GM21390 (cell line): Measurements from ENCODE around the gene MYMX.

ENCODE experiments used
- ATAC-seq: cut with Tn5 transposase; IDR thresholded peaks from one replicate; pipeline ENCODE4 v1.9.1; 2021; ENCODE audit not compliant: unreplicated experiment

Gene MYMX

DNA sequence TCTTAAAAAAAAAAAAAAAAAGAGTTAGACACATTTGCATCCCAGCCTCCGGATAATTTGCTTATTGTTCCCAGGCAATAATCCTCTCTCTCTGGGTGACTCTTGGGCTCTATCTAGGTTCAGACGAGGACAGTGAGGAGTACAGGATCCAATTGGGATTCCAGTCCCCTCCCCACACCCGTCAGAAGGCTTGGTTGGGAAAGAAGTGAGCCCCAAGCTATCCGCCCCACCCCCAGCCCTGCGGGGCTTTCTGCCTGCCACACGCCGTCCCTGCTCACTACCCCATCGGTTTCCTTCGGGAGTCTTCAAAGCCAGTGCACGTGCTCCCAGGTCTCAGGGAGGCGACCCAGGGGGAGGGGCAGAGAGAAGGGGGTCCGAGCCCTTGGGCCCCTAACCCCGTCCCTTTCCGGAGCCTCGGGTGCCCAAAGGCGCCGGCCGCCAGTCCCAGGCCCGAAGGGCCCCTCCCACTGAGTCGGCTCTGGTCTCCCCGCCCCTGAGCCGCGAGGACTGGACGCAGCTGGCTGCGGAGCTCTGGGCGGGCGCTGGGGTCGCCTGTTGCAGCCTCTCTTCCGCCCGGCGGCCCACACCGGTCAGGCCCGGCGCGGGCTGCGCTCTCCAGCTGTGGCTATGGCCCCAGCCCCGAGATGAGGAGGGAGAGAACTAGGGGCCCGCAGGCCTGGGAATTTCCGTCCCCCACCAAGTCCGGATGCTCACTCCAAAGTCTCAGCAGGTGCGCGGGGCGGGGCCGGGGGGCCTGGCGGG, 2.5 kb downstream of the MYMX start:
- ATAC-seq, result peak; percentile 49

DNA sequence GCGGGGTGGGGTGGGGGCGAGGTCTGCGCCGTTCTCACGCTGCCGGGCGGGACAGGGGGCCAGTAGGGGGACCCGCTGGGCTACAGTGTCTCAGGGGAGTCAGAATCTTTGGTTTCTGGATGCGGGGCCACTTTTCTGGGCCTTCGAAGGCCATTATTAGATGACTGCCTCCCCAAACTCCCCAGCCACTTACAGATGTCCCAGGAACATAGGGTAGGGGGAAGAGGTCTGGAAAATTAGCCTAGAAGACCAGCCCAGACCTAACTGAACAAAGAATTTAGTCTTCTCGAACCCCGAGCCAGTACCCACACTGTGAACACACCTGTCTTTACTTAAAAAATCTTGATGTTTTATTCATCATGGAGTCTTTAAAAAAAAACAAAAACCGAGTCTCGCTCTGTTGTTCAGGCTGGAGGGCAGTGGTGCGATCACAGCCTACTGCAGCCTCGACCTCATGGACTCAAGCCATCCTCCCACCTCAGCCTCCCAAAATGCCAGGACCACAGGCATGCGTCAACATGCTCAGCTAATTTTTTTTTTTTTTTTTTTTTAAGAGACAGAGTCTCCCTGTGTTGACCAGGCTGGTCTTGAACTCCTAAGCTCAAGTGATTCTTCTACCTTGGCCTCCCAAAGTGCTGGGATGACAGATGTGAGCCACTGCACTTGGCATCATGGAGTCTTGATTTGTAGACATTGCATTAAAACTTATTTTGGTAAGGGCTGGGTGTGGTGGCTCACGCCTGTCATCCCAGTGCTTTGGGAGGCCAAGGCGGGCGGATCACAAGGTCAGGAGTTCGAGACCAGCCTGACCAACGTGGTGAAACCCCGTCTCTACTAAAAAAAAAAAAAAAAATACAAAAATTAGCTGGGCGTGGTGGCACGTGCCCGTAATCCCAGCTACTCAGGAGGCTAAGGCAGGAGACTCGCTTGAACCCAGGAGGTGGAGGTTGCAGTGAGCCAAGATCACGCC, 3.4 kb downstream of the MYMX start:
- ATAC-seq, result no peak

DNA sequence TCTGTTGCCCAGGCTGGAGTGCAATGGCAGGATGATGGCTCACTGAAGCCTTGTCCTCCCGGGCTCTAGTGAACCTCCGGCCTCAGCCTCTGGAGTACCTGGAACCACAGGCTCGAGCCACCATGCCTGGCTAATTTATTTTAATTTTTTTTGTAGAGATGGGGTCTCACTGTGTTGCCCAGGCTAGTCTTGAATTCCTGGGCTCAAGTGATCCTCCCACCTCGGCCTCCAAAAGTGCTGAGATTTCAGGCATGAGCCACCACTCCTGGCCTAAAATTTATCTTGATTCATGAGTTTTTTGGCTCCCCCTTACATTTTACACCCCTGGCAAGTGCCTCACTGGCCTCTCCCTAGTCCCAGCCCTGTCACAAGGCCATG, 4.2 kb downstream of the MYMX start:
- ATAC-seq, result no peak

DNA sequence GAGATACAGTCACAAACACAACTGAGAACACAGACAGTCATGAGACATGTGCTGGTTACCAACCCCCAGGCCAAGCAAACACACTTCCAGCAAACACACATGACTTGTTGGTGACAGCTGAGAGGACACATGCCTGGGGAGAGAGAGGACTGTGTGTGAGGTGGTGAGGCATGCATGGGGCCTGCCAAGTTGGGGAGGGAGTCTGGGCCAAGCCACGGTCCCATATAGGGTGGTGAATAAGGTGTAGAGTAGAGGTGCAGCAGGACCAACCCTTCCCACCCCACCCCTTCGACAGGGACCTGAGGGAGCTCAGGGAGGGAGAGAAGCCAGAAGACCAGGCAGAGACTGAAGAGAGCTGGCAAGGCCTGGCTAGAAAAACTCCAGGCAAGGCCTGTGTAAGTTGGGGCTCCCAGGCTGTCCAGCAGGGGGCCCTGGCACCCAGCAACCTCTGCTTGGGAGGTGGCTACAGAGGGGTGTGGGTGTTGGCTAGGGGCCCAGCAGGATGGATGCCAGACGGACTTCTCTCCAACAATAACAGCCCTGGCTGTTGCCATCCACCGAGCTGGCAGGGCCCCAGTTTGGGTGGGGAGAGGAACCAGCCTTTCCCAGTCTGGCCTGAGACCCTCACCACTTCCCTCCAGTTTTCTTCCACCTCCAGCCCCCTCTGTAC, 4.7 kb downstream of the MYMX start:
- ATAC-seq, result peak; percentile 41

DNA sequence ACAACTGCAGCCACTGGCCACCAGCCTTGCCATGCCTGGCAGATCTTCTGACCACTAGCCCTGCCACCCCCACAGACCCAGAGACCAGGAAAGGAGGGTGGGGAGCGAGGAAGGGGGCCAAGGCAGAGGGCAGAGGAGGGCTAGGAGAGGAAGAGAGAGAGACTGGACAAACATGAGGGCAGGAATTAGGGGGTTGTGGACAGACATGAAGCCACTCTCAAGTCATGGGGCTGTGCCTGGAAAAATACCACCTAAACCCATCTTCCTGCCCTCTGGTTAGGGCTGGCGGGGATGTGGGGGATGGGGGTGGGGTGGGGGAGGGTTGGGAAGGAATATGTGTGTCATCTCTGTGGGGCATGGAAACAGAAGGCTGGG, 5.2 kb downstream of the MYMX start:
- no peak for ATAC-seq

DNA sequence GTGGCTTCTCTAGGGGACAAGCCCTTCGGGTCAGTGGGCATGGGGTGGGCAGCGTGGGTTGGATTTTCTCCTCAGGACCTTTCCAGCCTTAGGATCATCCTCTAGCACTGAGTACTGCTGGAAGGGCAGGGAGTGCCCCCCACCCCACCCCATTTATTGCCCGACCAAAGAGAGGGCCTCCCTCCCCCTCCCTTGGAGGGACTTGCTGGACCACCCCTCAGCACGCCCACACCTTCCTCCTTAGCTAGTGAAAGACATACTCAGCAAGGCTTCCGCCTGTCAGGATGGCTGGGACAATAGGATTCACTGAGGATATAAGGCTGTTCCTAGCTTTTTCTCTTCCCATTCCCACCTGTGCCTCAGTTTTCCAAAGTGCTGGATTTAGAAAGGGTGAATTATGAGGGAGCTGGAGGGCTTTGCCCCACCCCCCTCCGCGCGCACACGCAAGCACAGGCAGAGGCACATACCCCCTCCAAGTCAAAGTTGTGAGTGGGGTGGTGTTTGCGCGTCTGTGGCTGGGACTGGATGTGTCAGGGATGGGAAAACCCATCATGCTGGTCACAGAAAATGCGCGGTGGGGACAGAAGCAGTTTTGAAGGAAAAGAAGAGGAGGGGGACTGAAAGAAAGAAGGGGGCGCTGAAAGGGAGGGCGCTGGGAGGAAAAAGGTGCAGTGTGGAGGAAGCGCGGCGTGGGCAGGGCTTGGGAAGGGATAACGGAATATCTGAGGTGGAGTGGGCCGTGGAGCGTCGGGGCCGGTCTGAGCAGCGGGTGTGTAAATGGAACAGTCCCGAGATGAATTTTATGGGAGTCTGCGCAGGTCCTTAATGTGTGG, 6.0 kb downstream of the MYMX start:
- no peak for ATAC-seq

DNA sequence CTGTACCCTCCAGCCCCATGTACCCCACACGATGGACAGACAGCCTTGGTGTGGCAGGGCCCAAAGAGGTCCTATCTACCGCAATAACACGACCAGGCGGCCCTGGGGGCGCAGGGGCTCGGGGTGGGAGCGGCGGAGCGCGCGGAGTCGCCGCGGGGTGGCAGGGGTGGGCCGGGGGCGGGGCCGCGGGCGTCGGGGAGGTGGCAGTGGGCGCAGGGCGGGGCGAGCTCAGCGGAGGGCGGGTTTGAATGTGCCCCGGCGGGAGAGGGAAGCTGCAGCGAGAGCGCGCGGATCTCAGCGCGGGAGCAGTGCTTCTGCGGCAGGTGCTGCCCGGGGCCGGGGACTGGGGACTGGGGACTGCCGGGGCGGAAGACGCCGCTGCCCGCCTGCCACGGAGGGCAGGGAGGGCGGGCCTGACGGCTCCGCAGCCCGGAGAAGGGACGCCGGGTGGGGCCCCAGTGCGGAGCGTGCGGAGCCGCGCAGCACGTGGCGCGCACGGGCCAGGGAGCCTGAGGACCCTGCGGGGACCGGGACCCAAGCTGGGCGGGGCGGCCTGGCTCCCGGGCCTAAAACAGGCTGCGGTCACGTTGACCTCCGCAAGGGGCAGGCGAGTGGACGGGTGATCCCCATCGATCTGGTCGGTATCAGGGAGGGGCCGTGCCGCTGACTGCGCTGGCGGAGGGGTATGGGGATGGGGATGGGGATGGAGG, 6.7 kb downstream of the MYMX start, which contains the start of gene SLC29A1:
Gene SLC29A1 (plus strand): TSS at position 277 of the 710 bp plus-strand sequence. CDS start 3,719 bp downstream, outside the sequence.
- ATAC-seq, result peak; percentile 45

DNA sequence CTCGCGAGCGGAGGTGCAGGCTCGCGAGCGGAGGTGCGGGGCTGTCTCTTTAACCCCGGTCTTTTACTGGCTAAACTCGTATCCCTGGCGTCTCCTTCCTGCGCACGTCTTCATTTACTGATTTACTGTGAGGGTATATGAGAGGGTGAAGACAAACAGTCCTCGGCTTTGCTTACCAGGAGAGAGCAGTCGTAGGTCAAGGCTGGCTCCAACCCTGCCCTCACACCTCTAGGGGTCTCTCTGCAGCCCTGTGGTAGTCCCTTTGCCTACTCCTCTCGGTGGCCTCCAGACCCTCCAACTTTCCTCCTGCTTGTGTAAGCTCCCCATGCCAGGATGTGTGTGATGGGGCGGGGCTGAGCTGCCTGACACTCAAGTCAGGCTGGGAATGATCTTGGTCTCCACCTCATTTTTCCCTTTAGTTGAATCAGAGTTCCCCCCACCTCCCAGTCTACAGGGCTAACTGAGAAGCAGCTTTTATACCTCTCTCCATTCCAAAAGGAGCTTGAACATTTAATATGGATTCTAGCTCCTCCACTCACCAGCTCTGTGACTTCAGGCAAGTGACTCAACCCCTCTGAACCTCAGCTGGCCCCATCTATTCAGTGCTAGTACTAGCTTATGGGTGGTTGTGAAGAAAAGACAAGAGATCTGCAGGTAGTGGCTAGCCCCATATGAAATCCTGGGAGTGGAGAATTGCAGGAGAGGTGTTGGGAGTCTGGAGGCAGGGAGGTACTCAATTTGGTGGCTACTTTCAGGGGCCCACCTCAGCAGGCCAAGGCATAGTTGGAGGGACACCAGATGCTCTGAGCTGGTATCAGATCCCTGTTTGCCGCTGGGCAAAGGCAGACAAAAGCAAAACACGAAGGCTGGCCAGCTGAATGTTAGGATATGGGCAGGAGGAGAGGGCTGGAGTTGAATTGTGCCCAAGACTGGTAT, 7.6 kb downstream of the MYMX start:
- ATAC-seq, result peak; percentile 14

DNA sequence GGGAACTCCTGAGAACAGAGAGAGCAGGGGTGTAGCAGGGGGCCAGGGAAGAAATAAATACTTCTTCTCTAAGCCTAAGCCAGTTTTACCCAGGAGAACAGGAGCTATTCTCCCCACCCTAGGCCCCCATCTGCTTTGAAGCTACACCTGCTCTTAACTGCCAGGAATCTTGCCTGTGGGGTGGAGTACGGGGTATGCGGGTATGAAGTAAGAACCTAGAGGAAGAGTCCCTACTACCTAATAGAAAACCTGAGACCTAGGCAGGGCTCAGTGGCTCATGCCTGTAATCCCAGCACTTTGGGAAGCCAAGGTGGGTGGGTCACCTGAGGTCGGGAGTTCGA, 8.2 kb downstream of the MYMX start:
- no peak for ATAC-seq

DNA sequence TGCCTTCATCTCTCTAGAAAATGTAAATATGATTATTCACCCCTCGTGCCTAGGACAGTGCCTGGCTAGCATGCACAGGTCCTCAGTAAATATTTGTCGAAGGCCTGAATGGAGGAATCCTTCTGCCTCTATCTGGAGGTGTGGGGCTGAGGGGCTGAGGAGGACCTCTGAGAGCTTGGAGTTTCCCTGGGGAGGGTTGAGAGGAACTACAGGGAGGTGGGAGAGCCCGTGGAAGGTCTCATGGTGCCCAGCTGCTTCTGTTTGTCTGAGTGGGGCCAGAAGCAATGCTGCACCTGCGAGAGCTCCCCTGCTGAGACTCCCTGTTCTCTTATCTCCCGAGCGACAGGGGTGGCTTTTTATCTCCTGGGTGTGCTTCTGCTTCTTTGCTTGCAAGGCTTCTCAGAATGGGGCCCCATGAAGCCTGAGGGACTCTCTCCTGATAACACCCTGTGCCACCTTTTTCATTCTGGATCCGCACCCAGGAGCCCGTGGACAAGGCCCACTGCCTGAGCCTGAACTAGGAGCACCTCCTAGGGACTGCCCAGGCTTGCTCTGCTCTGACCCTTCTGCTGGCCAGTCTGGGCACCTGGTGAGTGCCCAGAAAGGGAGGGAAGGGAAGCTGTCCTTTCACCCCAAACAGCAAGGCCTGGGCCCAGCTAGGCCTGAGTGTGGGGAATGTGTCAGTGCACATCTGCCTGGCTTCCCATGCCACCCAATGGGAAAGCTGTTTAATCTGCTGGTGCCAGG, 9.0 kb downstream of the MYMX start:
- ATAC-seq, result no peak

DNA sequence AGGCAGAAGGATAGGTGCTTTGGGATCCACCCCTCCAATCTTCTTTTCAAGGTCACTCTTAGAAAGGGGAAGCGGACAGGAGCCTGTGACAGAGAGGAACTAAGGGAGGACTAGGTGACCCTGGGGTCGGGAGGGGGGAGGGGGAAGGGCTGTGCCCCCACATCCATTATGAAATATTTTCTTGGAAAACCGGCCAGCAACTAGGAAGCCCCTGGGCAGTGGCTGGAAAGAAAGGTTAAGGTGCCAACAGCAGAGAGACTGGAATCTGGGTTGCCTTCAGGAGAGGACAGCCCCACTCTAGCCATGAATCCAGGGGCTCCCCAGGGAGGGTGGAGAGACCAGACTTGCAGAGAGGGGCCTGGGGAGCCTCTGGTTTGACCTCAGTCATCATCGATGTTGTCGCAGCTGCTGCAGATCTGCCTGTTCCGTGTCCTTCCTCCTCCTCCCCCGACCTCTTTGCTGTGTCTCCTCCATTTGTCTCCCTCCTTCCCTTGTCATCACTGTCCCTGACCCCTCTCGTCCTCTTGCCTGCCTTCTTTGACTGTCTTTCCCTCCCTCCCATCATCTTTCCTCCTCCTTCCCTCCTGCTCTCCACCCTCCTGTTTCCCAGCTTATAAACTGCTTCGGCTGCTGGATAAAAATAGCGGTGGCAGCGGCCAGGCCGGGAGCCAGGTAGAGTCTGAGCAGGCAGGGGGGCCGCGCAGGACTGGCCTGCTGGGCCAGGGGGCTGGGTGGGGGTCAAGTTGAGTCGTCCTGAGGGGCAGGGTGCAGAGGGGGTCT, 9.8 kb downstream of the MYMX start:
- ATAC-seq, result no peak

DNA sequence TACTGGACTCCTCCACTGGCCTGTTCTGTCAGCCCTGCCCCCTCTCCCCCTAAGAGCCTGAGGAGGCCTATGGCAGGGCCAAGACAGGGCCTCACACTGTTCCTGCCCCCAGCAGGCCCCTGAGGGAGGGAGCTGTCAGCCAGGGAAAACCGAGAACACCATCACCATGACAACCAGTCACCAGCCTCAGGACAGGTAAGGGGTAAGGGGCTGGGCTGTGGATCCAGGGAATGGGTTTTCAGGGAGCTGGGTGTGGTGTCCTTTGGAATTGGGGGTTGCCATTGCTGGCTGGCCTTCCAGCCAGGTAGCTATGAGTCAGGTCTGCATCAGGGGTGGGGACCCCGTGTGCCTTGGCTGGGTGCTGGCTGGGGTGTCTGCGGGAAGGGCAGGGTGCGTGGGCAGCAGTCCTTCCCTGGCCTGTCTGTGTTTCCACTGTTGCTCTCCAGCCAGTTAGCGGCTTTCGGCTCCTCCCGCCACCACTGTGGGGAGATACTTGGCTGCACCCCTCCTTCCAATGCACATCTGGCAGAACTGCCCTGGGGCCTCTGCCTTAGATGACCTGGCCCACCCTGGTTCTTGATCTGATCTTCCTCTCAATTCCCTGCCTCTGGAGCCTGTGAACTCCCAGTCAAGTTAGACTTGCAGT, 10.5 kb downstream of the MYMX start:
- ATAC-seq, result no peak

DNA sequence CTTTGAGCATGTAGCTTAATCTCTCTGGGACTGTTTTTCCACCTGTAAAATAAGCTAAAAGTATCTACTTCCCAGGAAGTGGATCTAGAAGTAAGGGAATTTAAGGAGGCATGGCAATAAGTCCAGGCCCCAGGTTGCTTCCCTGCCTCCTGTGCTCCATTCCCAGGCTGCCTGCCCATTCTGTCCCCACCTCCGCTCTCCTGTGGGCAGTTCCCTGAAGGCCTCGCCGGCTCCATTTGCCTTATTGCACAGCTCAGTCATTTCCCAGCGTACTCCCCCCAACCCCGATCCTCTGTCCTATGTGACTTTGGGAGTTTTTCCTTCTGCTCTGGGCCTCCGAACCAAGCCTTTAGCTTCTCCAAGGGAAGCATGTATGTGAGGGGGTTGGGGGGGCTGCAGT, 11.3 kb downstream of the MYMX start:
- ATAC-seq, result no peak

DNA sequence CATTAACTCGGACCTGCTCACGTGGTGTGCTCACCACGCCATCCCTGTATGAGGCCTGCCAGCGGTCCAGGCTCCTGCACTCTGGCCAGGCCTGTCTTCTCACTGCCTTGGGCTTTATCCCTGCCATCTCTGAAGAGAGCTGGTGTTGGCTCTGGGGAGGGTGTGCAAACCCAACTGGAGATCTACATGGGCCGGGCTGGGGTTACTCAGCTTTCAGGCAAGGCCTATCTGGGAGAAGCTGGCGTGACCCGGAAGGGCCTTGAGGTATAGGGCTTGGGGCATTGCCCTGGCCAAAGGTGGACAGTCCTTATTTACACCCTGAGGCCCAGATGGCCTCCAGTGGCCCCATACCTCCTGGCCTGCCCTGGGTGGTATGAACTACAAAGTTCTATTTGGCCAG, 11.7 kb downstream of the MYMX start:
- no peak for ATAC-seq

DNA sequence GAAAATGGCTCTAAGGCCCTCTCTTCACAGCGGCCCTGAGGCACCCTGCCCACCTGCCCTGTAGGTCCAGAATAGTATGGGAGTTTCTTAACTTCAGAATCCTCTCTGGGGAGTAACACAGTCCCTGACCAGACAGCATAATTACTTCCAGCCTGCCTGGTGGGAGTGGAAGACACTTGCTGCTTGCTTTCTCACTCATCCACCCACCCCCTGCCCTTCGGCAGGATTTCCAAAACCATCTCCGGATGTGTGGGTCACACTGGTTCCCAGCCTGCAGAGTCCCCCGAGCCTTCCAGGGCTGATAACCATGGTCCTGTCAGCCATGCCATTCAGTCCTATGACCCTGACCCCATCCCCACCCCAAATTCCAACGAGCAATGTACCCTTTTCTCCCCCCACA, 12.1 kb downstream of the MYMX start:
- no peak for ATAC-seq

DNA sequence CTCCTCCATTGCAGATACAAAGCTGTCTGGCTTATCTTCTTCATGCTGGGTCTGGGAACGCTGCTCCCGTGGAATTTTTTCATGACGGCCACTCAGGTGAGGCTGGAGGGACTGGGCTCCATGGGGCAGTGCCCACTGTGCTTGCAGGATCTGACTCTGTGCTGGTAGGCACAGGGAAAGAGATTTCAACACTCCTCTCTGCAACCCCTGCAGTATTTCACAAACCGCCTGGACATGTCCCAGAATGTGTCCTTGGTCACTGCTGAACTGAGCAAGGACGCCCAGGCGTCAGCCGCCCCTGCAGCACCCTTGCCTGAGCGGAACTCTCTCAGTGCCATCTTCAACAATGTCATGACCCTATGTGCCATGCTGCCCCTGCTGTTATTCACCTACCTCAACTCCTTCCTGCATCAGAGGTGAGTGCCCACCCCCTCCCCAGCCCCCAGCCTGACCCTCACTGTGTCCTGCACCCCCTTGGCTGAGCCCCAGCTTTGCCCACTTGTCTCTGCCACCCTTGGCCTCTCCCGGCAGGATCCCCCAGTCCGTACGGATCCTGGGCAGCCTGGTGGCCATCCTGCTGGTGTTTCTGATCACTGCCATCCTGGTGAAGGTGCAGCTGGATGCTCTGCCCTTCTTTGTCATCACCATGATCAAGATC, 12.8 kb downstream of the MYMX start:
- no peak for ATAC-seq
